HTERT RPE-1 (cell line): Measurements from ENCODE around the gene DNAJC15.
"Not testable (repeated sequence)": the region's sequence is repeated elsewhere in the genome, so short reads cannot be mapped to it uniquely, and the experiment has no call there.

Experiments
- in situ Hi-C: fragments of 300-500 bp; cut with MboI; formaldehyde crosslinking; loops from 4 replicates; pipeline ENCODE4 v1.14.3; 2020; ENCODE audit warnings: low sequenced_read_pairs

The DNAJC15 gene

GRCh38 chr13:43003729-43004128, 19.7 kb upstream of the DNAJC15 start:
- in situ Hi-C loops = no loop called here

- in situ Hi-C loops = no loop called here
These were observed 17.7 kb upstream of the DNAJC15 start for GRCh38 chr13:43005460-43006236.

GRCh38 chr13:43006893-43007631, 16.3 kb upstream of the DNAJC15 start:
- in situ Hi-C loops = no loop called here

GRCh38 chr13:43008596-43008995, 14.8 kb upstream of the DNAJC15 start:
- in situ Hi-C loops = no loop called here

GRCh38 chr13:43009506-43009905, 13.9 kb upstream of the DNAJC15 start:
- in situ Hi-C loops = no loop called here

- in situ Hi-C loops = no loop called here
These were observed 9.2 kb upstream of the DNAJC15 start for GRCh38 chr13:43014162-43014561.

- in situ Hi-C loops = no loop called here
These were observed 7.2 kb upstream of the DNAJC15 start for GRCh38 chr13:43016226-43016625.

- in situ Hi-C loops = no loop called here
These were observed 3.6 kb upstream of the DNAJC15 start for GRCh38 chr13:43019811-43020210.

- in situ Hi-C loops = no loop called here
These were observed 2.6 kb upstream of the DNAJC15 start for GRCh38 chr13:43020794-43021193.

- in situ Hi-C loops = no loop called here
These were observed 1.3 kb upstream of the DNAJC15 start for GRCh38 chr13:43021926-43022670.

- in situ Hi-C loops = no loop called here
These were observed 475 bp upstream of the DNAJC15 start for GRCh38 chr13:43022934-43023288.

GRCh38 chr13:43026262-43026661, 2.9 kb downstream of the DNAJC15 start:
- in situ Hi-C loops = no loop called here

- in situ Hi-C loops = no loop called here
These were observed 7.2 kb downstream of the DNAJC15 start for GRCh38 chr13:43030548-43030947.

GRCh38 chr13:43031881-43032280, 8.5 kb downstream of the DNAJC15 start:
- in situ Hi-C loops = no loop called here

- in situ Hi-C loops = no loop called here
These were observed 9.7 kb downstream of the DNAJC15 start for GRCh38 chr13:43033038-43033437.

GRCh38 chr13:43036351-43037250, 13.2 kb downstream of the DNAJC15 start:
- in situ Hi-C loops = no loop called here

- in situ Hi-C loops = no loop called here
These were observed 16.6 kb downstream of the DNAJC15 start for GRCh38 chr13:43039966-43040365.

GRCh38 chr13:43040581-43041368, 17.4 kb downstream of the DNAJC15 start:
- in situ Hi-C loops = not testable (repeated sequence)

- in situ Hi-C loops = no loop called here
These were observed 18.1 kb downstream of the DNAJC15 start for GRCh38 chr13:43041369-43041921.
